Aorta (tissue), 5 donors: ENCODE data around the gene JPH4. TPM values are rescaled to one million over a fixed set of nuclear protein-coding genes. Genes with fewer than 3 reads are reported as not detected.

Experiments used
- ATAC-seq: fragments of 200-7000 bp; cut with Tn5 transposase; one replicate; pipeline ENCODE4 v1.9.1; 2022; ENCODE audit warnings: moderate library complexity; ENCODE audit not compliant: low FRiP score
- DNase-seq, 2 donors: peaks; one replicate each; pipeline ENCODE4 v3.0.0-alpha.2; 2020
- H3K27ac ChIP-seq, 2 donors: one replicate each; pipeline ENCODE4 v1.5.1; 2013; ENCODE audit warnings: low read length in 2 of 2, mild to moderate bottlenecking in 2 of 2, moderate library complexity in 2 of 2, control low read depth in 1 of 2, inconsistent platforms in 1 of 2, low read depth in 1 of 2
- H3K27me3 ChIP-seq, 2 donors: one replicate each; pipeline ENCODE4 v1.6.1; 2013; ENCODE audit warnings: control low read depth in 1 of 2, low read length in 1 of 2, mild to moderate bottlenecking in 1 of 2, moderate library complexity in 1 of 2; ENCODE audit not compliant: insufficient read depth in 2 of 2, control insufficient read depth in 1 of 2
- H3K36me3 ChIP-seq, 2 donors: one replicate each; pipeline ENCODE4 v1.6.1; 2013; ENCODE audit warnings: control low read depth in 1 of 2, low read length in 1 of 2, mild to moderate bottlenecking in 1 of 2; ENCODE audit not compliant: insufficient read depth in 2 of 2, control insufficient read depth in 1 of 2
- H3K4me1 ChIP-seq, 2 donors: one replicate each; pipeline ENCODE4 v1.6.1; 2013; ENCODE audit warnings: low read length in 2 of 2, control low read depth in 1 of 2, mild to moderate bottlenecking in 1 of 2, moderate library complexity in 1 of 2; ENCODE audit not compliant: insufficient read depth in 2 of 2, control insufficient read depth in 1 of 2
- H3K4me3 ChIP-seq, 2 donors: one replicate each; pipeline ENCODE4 v1.5.1; 2013; ENCODE audit warnings: low read length in 2 of 2, control low read depth in 1 of 2, mild to moderate bottlenecking in 1 of 2
- H3K9me3 ChIP-seq: one replicate; pipeline ENCODE4 v1.6.1; 2013; ENCODE audit warnings: mild to moderate bottlenecking, low read length; ENCODE audit not compliant: control insufficient read depth
- WGBS, 2 donors: extraction: QIAGEN DNeasy Blood & Tissue Kit; methylation state at CpG; one replicate each; pipeline ENCODE4 v1.1.7; 2013; 5-methylcytosine and 5-hydroxymethylcytosine counted together
- intact Hi-C, 2 donors: fragments of 100-400 bp; cut with DNase I; formaldehyde crosslinking; loops; one replicate each; pipeline versions ENCODE4 v1.14.2 to v1.15.0; 2022
- polyA plus RNA-seq, 2 donors: library from polyadenylated mRNA; stranded (reverse); fragments of 200-250 nt; gene quantifications; one replicate each; pipeline ENCODE4 v1.2.3, GENCODE V29; 2013
- total RNA-seq, 2 donors: library from RNA; stranded (reverse); fragmentation: NEBNext Ultra II Directional; extraction: Animal tissue kit (Norgen Biotek cat#: 25700); gene quantifications; one replicate each; pipeline ENCODE4 v1.2.1, GENCODE V29; 2021
- donor health status: healthy with polysubstance abuse.
- donor health status: Bipolar disorder and iron deficiency.
- donor health status: DM: no; HTN: no; CAD: no.
- donor health status: DM: no; HTN: no; CAD: no.
- donor health status: DM: yes; HTN: yes; CAD: no.

JPH4 gene
- total and polyA plus RNA-seq, 4 donors, result 0.23 to 1.7 (median 1.5) TPM; not detected in 1

- intact Hi-C loops, result no loop called here
- H3K4me3 ChIP-seq, result no peak overlapping the region
- 2% methylated on average over 65 to 67 of the region's 67 CpGs for WGBS, 2 donors
- H3K36me3 ChIP-seq, result no peaks in the 10 kb centered on the region
- H3K27me3 ChIP-seq, result no peaks in the 10 kb centered on the region
- H3K9me3 ChIP-seq, result no peaks in the 10 kb centered on the region
- DNase-seq (no peak), ATAC-seq (peak; percentile 48)
- H3K27ac ChIP-seq, result no peak overlapping the region
- H3K4me1 ChIP-seq, result no peaks in the 10 kb centered on the region
These were observed 1.4 kb downstream of the JPH4 start for GRCh38 chr14:23577004-23577681.

- H3K27ac ChIP-seq, result no peak overlapping the region
- H3K36me3 ChIP-seq, result no peaks in the 10 kb centered on the region
- 73 to 76% methylated on average over 5 of the region's 5 CpGs for WGBS, 2 donors
- ATAC-seq (no peak), DNase-seq (no peak)
- no peaks in the 10 kb centered on the region for H3K27me3 ChIP-seq
- intact Hi-C loops, result no loop called here
- H3K9me3 ChIP-seq, result no peaks in the 10 kb centered on the region
- no peaks in the 10 kb centered on the region for H3K4me1 ChIP-seq
- H3K4me3 ChIP-seq, result no peak overlapping the region
These were observed 5.1 kb downstream of the JPH4 start for GRCh38 chr14:23573384-23574015.

GRCh38 chr14:23572836-23573235 lies 5.8 kb downstream of the JPH4 start:
- H3K36me3 ChIP-seq, result no peaks in the 10 kb centered on the region
- no peak overlapping the region for H3K4me3 ChIP-seq
- no peaks in the 10 kb centered on the region for H3K9me3 ChIP-seq
- intact Hi-C loops, result no loop called here
- WGBS, 2 donors, result 53 to 63% methylated on average over 4 of the region's 4 CpGs
- H3K27me3 ChIP-seq, result no peaks in the 10 kb centered on the region
- ATAC-seq (no peak), DNase-seq (peak in 1 of 2 donors; percentile 69)
- H3K4me1 ChIP-seq, result no peaks in the 10 kb centered on the region
- H3K27ac ChIP-seq, result no peak overlapping the region

GRCh38 chr14:23572524-23572828 lies 6.1 kb downstream of the JPH4 start:
- H3K27ac ChIP-seq, result no peak overlapping the region
- H3K4me3 ChIP-seq, result no peak overlapping the region
- H3K36me3 ChIP-seq, result no peaks in the 10 kb centered on the region
- no peak for ATAC-seq
- no peak for DNase-seq
- WGBS, 2 donors, result 66 to 75% methylated on average over 4 of the region's 4 CpGs
- no peaks in the 10 kb centered on the region for H3K27me3 ChIP-seq
- no peaks in the 10 kb centered on the region for H3K4me1 ChIP-seq
- intact Hi-C loops, result no loop called here
- H3K9me3 ChIP-seq, result no peaks in the 10 kb centered on the region

- no peaks in the 10 kb centered on the region for H3K36me3 ChIP-seq
- no peaks in the 10 kb centered on the region for H3K27me3 ChIP-seq
- intact Hi-C loops, result no loop called here
- DNase-seq (peak in 1 of 2 donors; percentile 46), ATAC-seq (no peak)
- no peaks in the 10 kb centered on the region for H3K9me3 ChIP-seq
- no peak overlapping the region for H3K27ac ChIP-seq
- 60 to 62% methylated on average over 14 of the region's 14 CpGs for WGBS, 2 donors
- no peaks in the 10 kb centered on the region for H3K4me1 ChIP-seq
- H3K4me3 ChIP-seq, result no peak overlapping the region
These were observed 6.7 kb downstream of the JPH4 start for GRCh38 chr14:23571701-23572523.

GRCh38 chr14:23570806-23571483 lies 7.6 kb downstream of the JPH4 start:
- ATAC-seq, result no peak
- H3K9me3 ChIP-seq, result no peaks in the 10 kb centered on the region
- H3K36me3 ChIP-seq, result no peaks in the 10 kb centered on the region
- 84 to 86% methylated on average over 23 of the region's 23 CpGs for WGBS, 2 donors
- H3K4me3 ChIP-seq, result no peak overlapping the region
- H3K27me3 ChIP-seq, result no peaks in the 10 kb centered on the region
- H3K27ac ChIP-seq, result no peak overlapping the region
- no peak for DNase-seq
- intact Hi-C loops, result no loop called here
- no peaks in the 10 kb centered on the region for H3K4me1 ChIP-seq

GRCh38 chr14:23569443-23570151 lies 9.0 kb downstream of the JPH4 start:
- DNase-seq (no peak), ATAC-seq (no peak)
- Histone ChIP-seq H3K36me3 (no peaks in the 10 kb centered on the region), H3K4me1 (no peaks in the 10 kb centered on the region), H3K9me3 (no peaks in the 10 kb centered on the region), H3K4me3 (no peak overlapping the region), H3K27me3 (no peaks in the 10 kb centered on the region), H3K27ac (no peak overlapping the region)
- intact Hi-C loops, result loop anchor here (10.0 kb wide), 2 partner anchors 245 to 305 kb away; partner anchors contain the start of gene PABPN1 (in 1 of the 2)
- 63 to 69% methylated on average over 7 of the region's 7 CpGs for WGBS, 2 donors
